ENCODE data around the gene ADAMTSL1. TPM values are rescaled to one million over a fixed set of nuclear protein-coding genes. Genes with fewer than 3 reads are reported as not detected.

Gene ADAMTSL1
- total and polyA plus RNA-seq, 2 experiments from 2014 or later, result 2.3 to 5.0 TPM

DNA sequence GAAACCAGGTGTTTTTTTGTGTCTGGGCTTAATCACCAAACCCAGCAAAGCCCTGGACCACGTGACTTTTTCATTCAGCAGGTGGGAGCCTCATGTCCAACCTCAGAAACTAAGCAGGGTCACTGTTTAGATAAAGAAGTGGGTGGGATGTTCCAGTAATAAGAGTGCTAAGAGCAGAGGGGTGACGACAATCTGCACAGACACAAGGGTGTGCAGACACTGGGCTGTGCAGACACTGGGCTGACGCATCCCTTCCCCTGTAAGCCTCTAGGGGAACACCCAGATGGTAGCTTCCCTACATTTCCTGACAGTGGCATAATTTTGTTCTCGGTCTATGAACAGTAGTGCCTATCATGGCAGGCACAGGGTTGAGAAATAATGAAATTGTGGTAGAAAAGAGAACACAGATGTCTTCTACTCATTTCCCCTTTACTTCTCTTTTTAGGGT is 474.0 kb downstream of the ADAMTSL1 start:
- Mint-ChIP-seq H3K27ac (no peak overlapping the region), H3K27me3 (ENCODE audit: insufficient read depth, low read depth, poor library complexity) (no peaks in the 10 kb centered on the region), H3K36me3 (ENCODE audit: low read depth) (no peaks in the 10 kb centered on the region), H3K4me3 (no peak overlapping the region), H3K9me3 (no peaks in the 10 kb centered on the region), H3K4me1 (peaks cover 8% of the 10 kb centered on the region)
- ATAC-seq (peak; percentile 38; the same call in 1 of the 3 replicates), DNase-seq (ENCODE audit: low spot score) (no peak)
- Histone ChIP-seq H3K4me2 (no peak overlapping the region), H2AFZ (no peak overlapping the region), H3K9me2 (ENCODE audit: insufficient read depth) (peaks cover 14% of the 10 kb centered on the region; the same call in 1 of the 2 replicates), H3F3A (replicated peaks; ENCODE audit: low read depth) (no peaks in the 10 kb centered on the region), H3K79me2 (replicated peaks; ENCODE audit: insufficient read depth) (no peaks in the 10 kb centered on the region), H3K4me3 (no peak overlapping the region), H3K36me3 (ENCODE audit: insufficient read depth) (no peaks in the 10 kb centered on the region), H3K27ac (ENCODE audit: low read depth) (no peak overlapping the region), H4K20me1 (replicated peaks; ENCODE audit: insufficient read depth) (no peaks in the 10 kb centered on the region), H3K4me1 (ENCODE audit: insufficient read depth) (no peaks in the 10 kb centered on the region), H3K27me3 (ENCODE audit: insufficient read depth) (no peaks in the 10 kb centered on the region)
- TF ChIP-seq JUNB (IDR thresholded peaks at IDR 0.05; ENCODE audit: unreplicated experiment) (no peak), ZNF114 (CRISPR knock-in tag; IDR thresholded peaks at IDR 0.05) (no peak), EZH2phosphoT487 (IDR thresholded peaks at IDR 0.05; ENCODE audit: unreplicated experiment) (no peak), NANOG (IDR thresholded peaks at IDR 0.05; ENCODE audit: borderline replicate concordance) (no peak), CREB1 (CRISPR knock-in tag; IDR thresholded peaks at IDR 0.05; ENCODE audit: low read depth) (no peak), POLR2AphosphoS5 (IDR thresholded peaks at IDR 0.05; ENCODE audit: low read depth) (no peak), ETS1 (IDR thresholded peaks at IDR 0.05) (no peak), EZH2 (IDR thresholded peaks at IDR 0.05; ENCODE audit: low read depth, unreplicated experiment) (no peak), STAT1 (IDR thresholded peaks at IDR 0.05; ENCODE audit: unreplicated experiment) (no peak)
- TF ChIP-seq, protein P1, sequence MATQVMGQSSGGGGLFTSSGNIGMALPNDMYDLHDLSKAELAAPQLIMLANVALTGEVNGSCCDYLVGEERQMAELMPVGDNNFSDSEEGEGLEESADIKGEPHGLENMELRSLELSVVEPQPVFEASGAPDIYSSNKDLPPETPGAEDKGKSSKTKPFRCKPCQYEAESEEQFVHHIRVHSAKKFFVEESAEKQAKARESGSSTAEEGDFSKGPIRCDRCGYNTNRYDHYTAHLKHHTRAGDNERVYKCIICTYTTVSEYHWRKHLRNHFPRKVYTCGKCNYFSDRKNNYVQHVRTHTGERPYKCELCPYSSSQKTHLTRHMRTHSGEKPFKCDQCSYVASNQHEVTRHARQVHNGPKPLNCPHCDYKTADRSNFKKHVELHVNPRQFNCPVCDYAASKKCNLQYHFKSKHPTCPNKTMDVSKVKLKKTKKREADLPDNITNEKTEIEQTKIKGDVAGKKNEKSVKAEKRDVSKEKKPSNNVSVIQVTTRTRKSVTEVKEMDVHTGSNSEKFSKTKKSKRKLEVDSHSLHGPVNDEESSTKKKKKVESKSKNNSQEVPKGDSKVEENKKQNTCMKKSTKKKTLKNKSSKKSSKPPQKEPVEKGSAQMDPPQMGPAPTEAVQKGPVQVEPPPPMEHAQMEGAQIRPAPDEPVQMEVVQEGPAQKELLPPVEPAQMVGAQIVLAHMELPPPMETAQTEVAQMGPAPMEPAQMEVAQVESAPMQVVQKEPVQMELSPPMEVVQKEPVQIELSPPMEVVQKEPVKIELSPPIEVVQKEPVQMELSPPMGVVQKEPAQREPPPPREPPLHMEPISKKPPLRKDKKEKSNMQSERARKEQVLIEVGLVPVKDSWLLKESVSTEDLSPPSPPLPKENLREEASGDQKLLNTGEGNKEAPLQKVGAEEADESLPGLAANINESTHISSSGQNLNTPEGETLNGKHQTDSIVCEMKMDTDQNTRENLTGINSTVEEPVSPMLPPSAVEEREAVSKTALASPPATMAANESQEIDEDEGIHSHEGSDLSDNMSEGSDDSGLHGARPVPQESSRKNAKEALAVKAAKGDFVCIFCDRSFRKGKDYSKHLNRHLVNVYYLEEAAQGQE (IDR thresholded peaks at IDR 0.05; ENCODE audit: unreplicated experiment), result no peak
- TF ChIP-seq, protein P2, sequence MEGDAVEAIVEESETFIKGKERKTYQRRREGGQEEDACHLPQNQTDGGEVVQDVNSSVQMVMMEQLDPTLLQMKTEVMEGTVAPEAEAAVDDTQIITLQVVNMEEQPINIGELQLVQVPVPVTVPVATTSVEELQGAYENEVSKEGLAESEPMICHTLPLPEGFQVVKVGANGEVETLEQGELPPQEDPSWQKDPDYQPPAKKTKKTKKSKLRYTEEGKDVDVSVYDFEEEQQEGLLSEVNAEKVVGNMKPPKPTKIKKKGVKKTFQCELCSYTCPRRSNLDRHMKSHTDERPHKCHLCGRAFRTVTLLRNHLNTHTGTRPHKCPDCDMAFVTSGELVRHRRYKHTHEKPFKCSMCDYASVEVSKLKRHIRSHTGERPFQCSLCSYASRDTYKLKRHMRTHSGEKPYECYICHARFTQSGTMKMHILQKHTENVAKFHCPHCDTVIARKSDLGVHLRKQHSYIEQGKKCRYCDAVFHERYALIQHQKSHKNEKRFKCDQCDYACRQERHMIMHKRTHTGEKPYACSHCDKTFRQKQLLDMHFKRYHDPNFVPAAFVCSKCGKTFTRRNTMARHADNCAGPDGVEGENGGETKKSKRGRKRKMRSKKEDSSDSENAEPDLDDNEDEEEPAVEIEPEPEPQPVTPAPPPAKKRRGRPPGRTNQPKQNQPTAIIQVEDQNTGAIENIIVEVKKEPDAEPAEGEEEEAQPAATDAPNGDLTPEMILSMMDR (conservative IDR thresholded peaks at IDR 0.05; ENCODE audit: low read depth in 2 of 2), result no peak
